A549 treated with AZD2906 at 1 μM for 4 hours (cell line): ENCODE results near the gene IL9R. TPM values are rescaled to one million over a fixed set of nuclear protein-coding genes. Genes with fewer than 3 reads are reported as not detected.

Source experiments
- total RNA-seq: library from RNA; stranded (reverse); fragments of 200-300 nt; extraction: Qiagen RNA extraction; gene quantifications from 5 replicates; pipeline ENCODE4 v1.2.3, GENCODE V29; 2022

Gene IL9R, protein sequence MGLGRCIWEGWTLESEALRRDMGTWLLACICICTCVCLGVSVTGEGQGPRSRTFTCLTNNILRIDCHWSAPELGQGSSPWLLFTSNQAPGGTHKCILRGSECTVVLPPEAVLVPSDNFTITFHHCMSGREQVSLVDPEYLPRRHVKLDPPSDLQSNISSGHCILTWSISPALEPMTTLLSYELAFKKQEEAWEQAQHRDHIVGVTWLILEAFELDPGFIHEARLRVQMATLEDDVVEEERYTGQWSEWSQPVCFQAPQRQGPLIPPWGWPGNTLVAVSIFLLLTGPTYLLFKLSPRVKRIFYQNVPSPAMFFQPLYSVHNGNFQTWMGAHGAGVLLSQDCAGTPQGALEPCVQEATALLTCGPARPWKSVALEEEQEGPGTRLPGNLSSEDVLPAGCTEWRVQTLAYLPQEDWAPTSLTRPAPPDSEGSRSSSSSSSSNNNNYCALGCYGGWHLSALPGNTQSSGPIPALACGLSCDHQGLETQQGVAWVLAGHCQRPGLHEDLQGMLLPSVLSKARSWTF
- 0.13 to 0.40 TPM (median 0.22 TPM) in 5 replicates for total RNA-seq

DNA sequence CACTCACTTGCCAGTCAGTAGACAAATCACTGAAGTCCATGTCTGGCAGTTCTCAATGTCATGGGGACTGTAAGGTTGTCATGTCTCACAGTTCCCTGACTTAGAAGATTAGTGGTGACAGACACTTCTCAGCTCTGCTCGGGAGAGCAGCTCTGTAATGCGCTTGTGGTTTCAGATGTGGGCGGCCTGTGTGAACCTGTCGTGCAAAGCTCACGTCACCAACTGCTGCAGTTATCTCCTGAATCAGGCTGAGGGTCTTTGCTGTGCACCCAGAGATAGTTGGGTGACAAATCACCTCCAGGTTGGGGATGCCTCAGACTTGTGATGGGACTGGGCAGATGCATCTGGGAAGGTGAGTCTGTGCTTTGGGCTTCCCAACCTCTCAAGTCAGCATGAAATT is at the start of gene IL9R:
Gene IL9R, plus strand, starts transcription at position 261 of the 400 bp plus-strand sequence. Its CDS starts 64 bp downstream, at position 325.

Other genes with a start within 250 kb of the IL9R start
- gene VAMP7, start 116.4 kb upstream of the IL9R start, total RNA-seq, result 27.2 to 35.4 TPM (median 28.2 TPM) in 5 replicates